Peyer's patch (tissue), 4 donors: Measurements from ENCODE around the gene ARID1B. TPM values are rescaled to one million over a fixed set of nuclear protein-coding genes. Genes with fewer than 3 reads are reported as not detected.

Experiments used
- DNase-seq, 3 donors: peaks; one replicate each; pipeline ENCODE4 v3.0.0-alpha.2; 2017 to 2019
- H3K27ac ChIP-seq, 4 donors: fragments of 200-600 bp; sonication (generic); one replicate each; pipeline ENCODE4 v1.5.1; 2016 to 2019
- H3K27me3 ChIP-seq, 2 donors: fragments of 200-600 bp; sonication (generic); one replicate each; pipeline ENCODE4 v1.5.1; 2019
- H3K36me3 ChIP-seq, 3 donors: fragments of 200-600 bp; sonication (generic); one replicate each; pipeline ENCODE4 v1.5.1; 2016 to 2019
- H3K4me1 ChIP-seq, 4 donors: fragments of 200-600 bp; sonication (generic); one replicate each; pipeline ENCODE4 v1.5.1; 2016 to 2019
- H3K4me3 ChIP-seq, 4 donors: fragments of 200-600 bp; sonication (generic); 1 replicate in 3 of 4; 2 replicates in 1 of 4; pipeline ENCODE4 v1.5.1; 2016 to 2019; ENCODE audit warnings: mild to moderate bottlenecking in 1 of 4
- H3K9me3 ChIP-seq, 4 donors: fragments of 200-600 bp; sonication (generic); one replicate each; pipeline ENCODE4 v1.5.1; 2016 to 2019; ENCODE audit warnings: mild to moderate bottlenecking in 1 of 4
- CTCF ChIP-seq, 6 experiments: fragments of 450-650 bp in 4 of 6; fragments of 200-600 bp in 2 of 6; sonication (generic) in 1 of 6; IDR thresholded peaks; one replicate each; pipeline ENCODE4 v1.5.1; 2017 to 2019; ENCODE audit warnings: antibody characterized with exemption in 6 of 6, mild to moderate bottlenecking in 3 of 6, moderate library complexity in 1 of 6
- POLR2A ChIP-seq, 2 donors: fragments of 450-650 bp; IDR thresholded peaks; one replicate each; pipeline ENCODE4 v1.5.1; 2017; ENCODE audit warnings: antibody characterized with exemption in 2 of 2, mild to moderate bottlenecking in 2 of 2, moderate library complexity in 2 of 2
- total RNA-seq, 4 donors: library from RNA; depleted of rRNA; stranded (reverse); fragments of >200 nt; gene quantifications; one replicate each; pipeline ENCODE4 v1.1.0, GENCODE V29; 2016

Gene ARID1B
- total RNA-seq, 4 donors from 2014 or later = 117 to 174 (median 149) TPM

- Histone ChIP-seq H3K9me3 (no peaks in the 10 kb centered on the region), H3K36me3 (no peaks in the 10 kb centered on the region), H3K27ac (no peak overlapping the region), H3K4me3 (no peak overlapping the region), H3K27me3 (no peaks in the 10 kb centered on the region), H3K4me1 (no peaks in the 10 kb centered on the region)
- TF ChIP-seq CTCF (IDR thresholded peaks at IDR 0.05) (no peak), POLR2A (IDR thresholded peaks at IDR 0.05) (no peak)
- DNase-seq = no peak
These were observed 132.8 kb downstream of the ARID1B start for GRCh38 chr6:156910011-156910334.

- Histone ChIP-seq H3K27me3 (no peaks in the 10 kb centered on the region), H3K9me3 (no peaks in the 10 kb centered on the region), H3K4me1 (no peaks in the 10 kb centered on the region), H3K36me3 (no peaks in the 10 kb centered on the region), H3K27ac (no peak overlapping the region), H3K4me3 (no peak overlapping the region)
- DNase-seq = no peak
- TF ChIP-seq CTCF (IDR thresholded peaks at IDR 0.05) (no peak), POLR2A (IDR thresholded peaks at IDR 0.05) (no peak)
These were observed 133.8 kb downstream of the ARID1B start for GRCh38 chr6:156910938-156911337.

GRCh38 chr6:156911581-156911980 lies 134.4 kb downstream of the ARID1B start:
- no peaks in the 10 kb centered on the region for H3K4me1 ChIP-seq
- H3K9me3 ChIP-seq = no peaks in the 10 kb centered on the region
- H3K36me3 ChIP-seq = no peaks in the 10 kb centered on the region
- no peaks in the 10 kb centered on the region for H3K27me3 ChIP-seq
- DNase-seq = no peak
- TF ChIP-seq POLR2A (IDR thresholded peaks at IDR 0.05) (no peak), CTCF (IDR thresholded peaks at IDR 0.05) (no peak)
- no peak overlapping the region for H3K27ac ChIP-seq
- no peak overlapping the region for H3K4me3 ChIP-seq

- Histone ChIP-seq H3K4me3 (no peak overlapping the region), H3K27ac (no peak overlapping the region), H3K9me3 (no peaks in the 10 kb centered on the region), H3K27me3 (no peaks in the 10 kb centered on the region), H3K4me1 (peaks cover 0 to 4% (median 0%) of the 10 kb centered on the region in 4 donors), H3K36me3 (no peaks in the 10 kb centered on the region)
- DNase-seq = no peak
- TF ChIP-seq POLR2A (IDR thresholded peaks at IDR 0.05) (no peak), CTCF (IDR thresholded peaks at IDR 0.05) (no peak)
These were observed 135.3 kb downstream of the ARID1B start for GRCh38 chr6:156912431-156912830.

GRCh38 chr6:156914181-156914580 lies 137.0 kb downstream of the ARID1B start:
- H3K9me3 ChIP-seq = no peaks in the 10 kb centered on the region
- H3K4me1 ChIP-seq = peaks cover 0 to 4% (median 0%) of the 10 kb centered on the region in 4 donors
- no peak for TF ChIP-seq CTCF (IDR thresholded peaks at IDR 0.05)
- H3K4me3 ChIP-seq = no peak overlapping the region
- no peak overlapping the region for H3K27ac ChIP-seq
- DNase-seq = no peak
- no peaks in the 10 kb centered on the region for H3K36me3 ChIP-seq
- H3K27me3 ChIP-seq = no peaks in the 10 kb centered on the region

GRCh38 chr6:156916130-156916801 lies 139.1 kb downstream of the ARID1B start:
- H3K36me3 ChIP-seq = no peaks in the 10 kb centered on the region
- peaks cover 0 to 4% (median 0%) of the 10 kb centered on the region in 4 donors for H3K4me1 ChIP-seq
- TF ChIP-seq POLR2A (IDR thresholded peaks at IDR 0.05) (no peak), CTCF (IDR thresholded peaks at IDR 0.05) (no peak)
- H3K27me3 ChIP-seq = no peaks in the 10 kb centered on the region
- H3K9me3 ChIP-seq = no peaks in the 10 kb centered on the region
- H3K4me3 ChIP-seq = no peak overlapping the region
- DNase-seq = no peak
- peak overlapping the region in 1 of 4 donors; percentile 8 for H3K27ac ChIP-seq
